Measurements from ENCODE around the gene YES1. TPM values are rescaled to one million over a fixed set of nuclear protein-coding genes. Genes with fewer than 3 reads are reported as not detected.

The YES1 gene
- polyA plus RNA-seq (2013), result 8.4 TPM

DNA sequence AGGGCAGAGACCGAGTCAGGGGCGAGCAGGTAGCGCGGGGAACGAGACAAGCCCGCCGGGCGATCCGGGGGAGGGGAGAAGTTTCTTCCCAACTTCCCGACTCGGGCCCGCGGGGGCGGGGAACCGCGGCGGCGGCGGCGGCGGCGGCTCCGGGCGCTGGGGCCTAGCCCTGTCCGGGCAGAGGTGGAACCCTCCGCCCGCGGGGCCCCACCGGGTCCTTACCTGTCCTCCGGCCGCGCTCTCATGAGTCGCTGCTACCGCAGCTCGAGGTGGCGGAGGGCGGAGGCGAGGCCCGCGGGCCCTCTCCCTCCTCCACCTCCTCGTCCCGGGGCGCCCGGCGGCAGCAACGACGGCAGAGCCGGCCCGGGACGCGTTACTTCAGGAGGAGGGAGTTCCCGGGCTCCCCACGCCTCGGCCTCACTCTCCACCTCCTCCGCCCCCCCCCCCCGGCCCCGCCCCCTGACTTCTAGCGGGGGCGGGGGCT is at the start of gene YES1:
TSS of gene YES1 (minus strand) at position 351 of the 484 bp plus-strand sequence. CDS start 55,415 bp downstream, outside the sequence.
- Histone ChIP-seq H3K27me3 (replicated peaks in 2 of 5; ENCODE audit: control insufficient read depth in 4 of 5, insufficient read depth in 5 of 5, low read length in 4 of 5) (no peaks in the 10 kb centered on the region), H3K27ac (ENCODE audit: insufficient read depth in 1 of 2, low read depth in 1 of 2, low read length in 2 of 2, poor library complexity in 1 of 2, severe bottlenecking in 2 of 2) (peak within 1 kb of the TSS; percentile 73 to 93), H3K9me3 (ENCODE audit: control extremely low read depth in 1 of 5, control insufficient read depth in 4 of 5, insufficient read depth in 2 of 5, low read depth in 1 of 5, low read length in 4 of 5) (no peaks in the 10 kb centered on the region), H3K4me1 (ENCODE audit: control extremely low read depth in 1 of 4, control insufficient read depth in 4 of 4, insufficient read depth in 4 of 4, low read length in 3 of 4) (peaks cover 15 to 74% (median 40%) of the 10 kb centered on the region in 4 experiments), H3K4me3 (ENCODE audit: control insufficient read depth in 1 of 7, extremely low read depth in 1 of 7, insufficient read depth in 4 of 7, low read depth in 2 of 7, low read length in 6 of 7) (peak within 1 kb of the TSS; percentile 85 to 97 (median 92)), H3K36me3 (ENCODE audit: control insufficient read depth in 4 of 4, insufficient read depth in 4 of 4, low read length in 3 of 4) (no peaks in the 10 kb centered on the region)
- CTCF ChIA-PET, result interaction anchor here (1.1 to 7.2 kb wide), 3 partner anchors 12 to 27 kb away, joined by 4 to 55 read pairs (median 4); no protein-coding TSS in a partner anchor
- POLR2A ChIA-PET, result no interaction called here
- DNase-seq, result peak in 1 of 3 donors; percentile 70
- 0% methylated on average over 34 of the region's 59 CpGs for WGBS (ENCODE audit: insufficient coverage)

DNA sequence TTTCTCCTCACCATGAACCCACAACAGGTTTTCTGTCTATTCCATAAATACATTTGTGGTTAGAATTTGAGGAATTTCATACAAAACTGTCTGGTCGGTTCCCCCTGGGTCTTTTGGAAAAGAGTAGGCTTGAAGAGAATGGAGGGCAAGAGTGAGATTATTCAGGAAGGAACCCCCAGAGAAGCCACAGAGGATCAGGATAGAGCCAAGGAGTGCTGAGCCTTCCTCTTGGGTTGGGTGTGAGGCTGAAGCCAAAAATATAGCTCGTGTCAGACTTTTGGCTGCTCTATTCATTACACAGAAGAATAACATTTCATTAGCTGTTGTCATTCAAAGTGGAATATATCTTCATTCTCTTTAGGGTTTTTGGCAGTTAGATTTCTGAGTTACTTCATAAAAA is 45.9 kb upstream of the YES1 start:
- WGBS (ENCODE audit: insufficient coverage), result 70% methylated on average over 1 of the region's 2 CpGs
- no peaks in the 10 kb centered on the region for H3K4me1 ChIP-seq (ENCODE audit: control extremely low read depth in 1 of 4, control insufficient read depth in 4 of 4, insufficient read depth in 4 of 4, low read length in 3 of 4)
- ChIA-PET CTCF (interaction anchor here (0.7 to 1.5 kb wide), 2 partner anchors 805 to 1696 kb away, joined by 3 read pairs; no protein-coding TSS in a partner anchor), POLR2A (no interaction called here)
- no peaks in the 10 kb centered on the region for H3K9me3 ChIP-seq (ENCODE audit: control extremely low read depth in 1 of 5, control insufficient read depth in 4 of 5, insufficient read depth in 2 of 5, low read depth in 1 of 5, low read length in 4 of 5)
- no peak overlapping the region for H3K4me3 ChIP-seq (ENCODE audit: control insufficient read depth in 1 of 7, extremely low read depth in 1 of 7, insufficient read depth in 4 of 7, low read depth in 2 of 7, low read length in 6 of 7)
- no peaks in the 10 kb centered on the region for H3K36me3 ChIP-seq (ENCODE audit: control insufficient read depth in 4 of 4, insufficient read depth in 4 of 4, low read length in 3 of 4)
- H3K27ac ChIP-seq (ENCODE audit: insufficient read depth in 1 of 2, low read depth in 1 of 2, low read length in 2 of 2, poor library complexity in 1 of 2, severe bottlenecking in 2 of 2), result no peak overlapping the region
- DNase-seq, result no peak
- peaks cover 0 to 2% (median 0%) of the 10 kb centered on the region in 5 experiments for H3K27me3 ChIP-seq (replicated peaks in 2 of 5; ENCODE audit: control insufficient read depth in 4 of 5, insufficient read depth in 5 of 5, low read length in 4 of 5)

DNA sequence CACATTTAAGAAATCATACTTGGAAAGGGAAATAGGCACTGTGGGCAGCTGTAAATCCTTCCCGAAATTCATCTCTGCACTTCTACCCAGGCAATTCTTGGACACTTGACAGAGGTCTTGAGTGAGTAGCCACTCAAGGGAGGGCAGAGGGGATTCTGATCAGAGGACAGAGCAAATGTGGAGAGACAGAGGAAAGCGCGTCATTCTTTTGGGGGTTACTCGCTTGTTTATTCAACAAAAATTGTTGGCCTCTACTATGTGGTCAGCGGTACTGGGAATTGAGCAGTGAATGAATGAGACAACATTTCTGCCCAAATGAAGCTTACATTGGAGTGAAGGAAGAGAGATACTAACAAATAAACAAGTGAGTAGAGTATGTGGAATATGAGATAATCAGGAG is 41.4 kb upstream of the YES1 start:
- H3K9me3 ChIP-seq (ENCODE audit: control extremely low read depth in 1 of 5, control insufficient read depth in 4 of 5, insufficient read depth in 2 of 5, low read depth in 1 of 5, low read length in 4 of 5), result no peaks in the 10 kb centered on the region
- H3K4me1 ChIP-seq (ENCODE audit: control extremely low read depth in 1 of 4, control insufficient read depth in 4 of 4, insufficient read depth in 4 of 4, low read length in 3 of 4), result no peaks in the 10 kb centered on the region
- ChIA-PET CTCF (interaction anchor here (1.2 kb wide), 1 partner anchor 204 kb away, joined by 3 read pairs; no protein-coding TSS in a partner anchor), POLR2A (no interaction called here)
- no peaks in the 10 kb centered on the region for H3K36me3 ChIP-seq (ENCODE audit: control insufficient read depth in 4 of 4, insufficient read depth in 4 of 4, low read length in 3 of 4)
- no peak overlapping the region for H3K4me3 ChIP-seq (ENCODE audit: control insufficient read depth in 1 of 7, extremely low read depth in 1 of 7, insufficient read depth in 4 of 7, low read depth in 2 of 7, low read length in 6 of 7)
- H3K27ac ChIP-seq (ENCODE audit: insufficient read depth in 1 of 2, low read depth in 1 of 2, low read length in 2 of 2, poor library complexity in 1 of 2, severe bottlenecking in 2 of 2), result no peak overlapping the region
- peaks cover 0 to under 1% (median 0%) of the 10 kb centered on the region in 5 experiments for H3K27me3 ChIP-seq (replicated peaks in 2 of 5; ENCODE audit: control insufficient read depth in 4 of 5, insufficient read depth in 5 of 5, low read length in 4 of 5)
- WGBS (ENCODE audit: insufficient coverage), result 94% methylated on average over 5 of the region's 5 CpGs
- no peak for DNase-seq

DNA sequence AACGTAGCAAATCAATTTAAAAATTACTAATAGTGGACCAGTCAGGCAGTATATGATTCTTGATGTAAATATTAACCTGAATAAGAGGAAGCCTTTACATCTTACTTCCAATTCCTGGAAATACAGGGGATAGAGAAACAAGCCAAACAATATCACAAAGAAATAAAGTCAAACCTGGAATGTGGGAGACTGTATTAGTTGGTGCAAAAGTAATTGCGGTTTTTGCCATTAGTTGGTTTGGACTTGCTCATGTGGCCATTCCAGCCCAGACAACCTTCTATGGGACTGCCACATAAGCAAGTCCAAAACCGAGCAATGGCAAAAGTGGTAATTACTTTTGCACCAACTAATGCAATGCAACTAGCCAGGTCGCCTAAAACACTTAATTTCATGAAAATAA is 38.9 kb upstream of the YES1 start:
- WGBS (ENCODE audit: insufficient coverage), result 100% methylated on average over 1 of the region's 4 CpGs
- H3K36me3 ChIP-seq (ENCODE audit: control insufficient read depth in 4 of 4, insufficient read depth in 4 of 4, low read length in 3 of 4), result no peaks in the 10 kb centered on the region
- H3K27me3 ChIP-seq (replicated peaks in 2 of 5; ENCODE audit: control insufficient read depth in 4 of 5, insufficient read depth in 5 of 5, low read length in 4 of 5), result no peaks in the 10 kb centered on the region
- H3K4me3 ChIP-seq (ENCODE audit: control insufficient read depth in 1 of 7, extremely low read depth in 1 of 7, insufficient read depth in 4 of 7, low read depth in 2 of 7, low read length in 6 of 7), result no peak overlapping the region
- ChIA-PET POLR2A (no interaction called here), CTCF (no interaction called here)
- no peak overlapping the region for H3K27ac ChIP-seq (ENCODE audit: insufficient read depth in 1 of 2, low read depth in 1 of 2, low read length in 2 of 2, poor library complexity in 1 of 2, severe bottlenecking in 2 of 2)
- no peaks in the 10 kb centered on the region for H3K9me3 ChIP-seq (ENCODE audit: control extremely low read depth in 1 of 5, control insufficient read depth in 4 of 5, insufficient read depth in 2 of 5, low read depth in 1 of 5, low read length in 4 of 5)
- DNase-seq, result no peak
- no peaks in the 10 kb centered on the region for H3K4me1 ChIP-seq (ENCODE audit: control extremely low read depth in 1 of 4, control insufficient read depth in 4 of 4, insufficient read depth in 4 of 4, low read length in 3 of 4)

DNA sequence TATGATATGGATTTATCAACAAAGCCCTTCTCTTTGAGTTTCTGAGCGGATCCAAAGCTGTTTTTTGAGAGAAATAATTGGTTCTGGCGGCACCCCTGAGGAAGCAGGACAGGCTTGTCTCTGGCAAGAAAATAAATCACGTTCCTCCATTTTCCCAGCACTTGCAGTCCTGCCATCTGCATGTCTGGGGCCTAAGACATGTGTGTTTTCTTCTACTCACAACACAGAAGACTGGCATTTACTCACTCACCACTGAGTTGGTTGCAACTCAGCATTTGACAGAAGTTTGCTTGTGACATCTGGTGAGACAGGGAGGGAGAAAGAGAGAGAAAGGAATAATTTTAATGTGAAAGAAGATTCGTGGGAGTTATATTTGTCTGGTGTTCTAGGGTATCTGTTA is 37.0 kb upstream of the YES1 start:
- no peak overlapping the region for H3K4me3 ChIP-seq (ENCODE audit: control insufficient read depth in 1 of 7, extremely low read depth in 1 of 7, insufficient read depth in 4 of 7, low read depth in 2 of 7, low read length in 6 of 7)
- H3K4me1 ChIP-seq (ENCODE audit: control extremely low read depth in 1 of 4, control insufficient read depth in 4 of 4, insufficient read depth in 4 of 4, low read length in 3 of 4), result peaks cover 0 to 2% (median 0%) of the 10 kb centered on the region in 4 experiments
- H3K36me3 ChIP-seq (ENCODE audit: control insufficient read depth in 4 of 4, insufficient read depth in 4 of 4, low read length in 3 of 4), result no peaks in the 10 kb centered on the region
- POLR2A ChIA-PET, result no interaction called here
- 95% methylated on average over 4 of the region's 4 CpGs for WGBS (ENCODE audit: insufficient coverage)
- no peak for DNase-seq
- CTCF ChIA-PET, result interaction anchor here (2.8 kb wide), 1 partner anchor 10 kb away, joined by 8 read pairs; no protein-coding TSS in a partner anchor
- H3K9me3 ChIP-seq (ENCODE audit: control extremely low read depth in 1 of 5, control insufficient read depth in 4 of 5, insufficient read depth in 2 of 5, low read depth in 1 of 5, low read length in 4 of 5), result no peaks in the 10 kb centered on the region
- H3K27me3 ChIP-seq (replicated peaks in 2 of 5; ENCODE audit: control insufficient read depth in 4 of 5, insufficient read depth in 5 of 5, low read length in 4 of 5), result no peaks in the 10 kb centered on the region
- no peak overlapping the region for H3K27ac ChIP-seq (ENCODE audit: insufficient read depth in 1 of 2, low read depth in 1 of 2, low read length in 2 of 2, poor library complexity in 1 of 2, severe bottlenecking in 2 of 2)

DNA sequence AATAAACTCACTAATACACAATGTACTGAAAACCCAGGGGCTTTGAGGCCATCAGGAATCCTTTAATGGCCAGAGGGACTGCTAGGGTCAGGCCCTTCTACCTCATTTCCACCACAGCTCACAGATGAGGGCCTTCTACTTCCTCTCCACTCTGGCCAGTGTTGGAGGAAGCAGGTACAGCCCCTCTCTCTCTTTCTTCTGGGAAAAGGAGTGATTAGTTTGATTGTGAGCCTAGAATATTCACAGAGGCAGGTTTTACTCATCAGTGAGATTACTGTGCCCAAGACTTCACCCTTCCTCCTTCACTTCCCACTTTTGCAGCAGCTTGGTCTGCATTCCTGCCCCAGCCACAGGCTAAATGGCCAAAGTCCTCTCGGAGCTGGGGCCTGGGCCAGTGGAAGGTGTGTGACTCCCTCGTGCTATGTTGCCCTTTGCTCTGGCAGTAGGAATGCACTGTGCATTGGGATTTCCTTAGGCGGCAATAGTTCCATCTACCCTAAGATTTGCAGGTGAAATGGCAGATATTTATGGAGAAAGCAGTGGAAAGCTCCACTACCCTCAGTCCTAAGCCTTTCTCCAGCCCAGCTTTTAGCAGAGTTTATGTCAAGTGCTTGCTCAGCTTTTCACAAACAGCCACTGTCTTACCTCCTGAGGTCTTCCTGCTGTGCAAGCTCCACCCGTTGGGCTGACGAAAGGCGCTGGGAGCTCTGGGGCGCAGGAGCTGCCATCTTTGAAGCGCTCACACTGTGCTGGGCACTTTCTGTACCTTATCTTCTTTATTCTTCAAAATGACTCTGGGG is 36.2 kb upstream of the YES1 start:
- Histone ChIP-seq H3K4me1 (ENCODE audit: control extremely low read depth in 1 of 4, control insufficient read depth in 4 of 4, insufficient read depth in 4 of 4, low read length in 3 of 4) (peaks cover 0 to 2% (median 0%) of the 10 kb centered on the region in 4 experiments), H3K27me3 (replicated peaks in 2 of 5; ENCODE audit: control insufficient read depth in 4 of 5, insufficient read depth in 5 of 5, low read length in 4 of 5) (no peaks in the 10 kb centered on the region), H3K36me3 (ENCODE audit: control insufficient read depth in 4 of 4, insufficient read depth in 4 of 4, low read length in 3 of 4) (no peaks in the 10 kb centered on the region), H3K27ac (ENCODE audit: insufficient read depth in 1 of 2, low read depth in 1 of 2, low read length in 2 of 2, poor library complexity in 1 of 2, severe bottlenecking in 2 of 2) (no peak overlapping the region), H3K9me3 (ENCODE audit: control extremely low read depth in 1 of 5, control insufficient read depth in 4 of 5, insufficient read depth in 2 of 5, low read depth in 1 of 5, low read length in 4 of 5) (no peaks in the 10 kb centered on the region), H3K4me3 (ENCODE audit: control insufficient read depth in 1 of 7, extremely low read depth in 1 of 7, insufficient read depth in 4 of 7, low read depth in 2 of 7, low read length in 6 of 7) (no peak overlapping the region)
- no peak for DNase-seq
- POLR2A ChIA-PET, result no interaction called here
- 96% methylated on average over 6 of the region's 8 CpGs for WGBS (ENCODE audit: insufficient coverage)
- CTCF ChIA-PET, result interaction anchor here (1.0 to 2.8 kb wide), 2 partner anchors 9 to 16 kb away, joined by 3 to 8 read pairs; no protein-coding TSS in a partner anchor
